Activated CD8-positive, alpha-beta memory T cell treated with anti-CD3 and anti-CD28 coated beads, Interleukin-2, amount 50 U/mL, for 4 hours (primary cell): Measurements from ENCODE around the gene IRF2.

Experiments
- DNase-seq: peaks from one replicate; pipeline ENCODE4 v3.0.0-alpha.2; 2020

Gene IRF2

GRCh38 chr4:184450045-184450444, 24.3 kb downstream of the IRF2 start:
- DNase-seq = no peak

GRCh38 chr4:184448821-184449220, 25.5 kb downstream of the IRF2 start:
- DNase-seq = no peak

GRCh38 chr4:184448141-184448540, 26.2 kb downstream of the IRF2 start:
- no peak for DNase-seq

- no peak for DNase-seq
Measured at GRCh38 chr4:184447664-184448063, 26.7 kb downstream of the IRF2 start.

- DNase-seq = no peak
Measured at GRCh38 chr4:184446132-184446658, 28.2 kb downstream of the IRF2 start.

- DNase-seq = peak; percentile 30
Measured at GRCh38 chr4:184444953-184445309, 29.4 kb downstream of the IRF2 start.

GRCh38 chr4:184444215-184444952, 30.0 kb downstream of the IRF2 start:
- no peak for DNase-seq

- DNase-seq = no peak
Measured at GRCh38 chr4:184443318-184443717, 31.0 kb downstream of the IRF2 start.

GRCh38 chr4:184442314-184442635, 32.1 kb downstream of the IRF2 start:
- no peak for DNase-seq

- no peak for DNase-seq
Measured at GRCh38 chr4:184441461-184442313, 32.7 kb downstream of the IRF2 start.

GRCh38 chr4:184440595-184441358, 33.6 kb downstream of the IRF2 start:
- no peak for DNase-seq

- DNase-seq = no peak
Measured at GRCh38 chr4:184439856-184440594, 34.3 kb downstream of the IRF2 start.

- DNase-seq = no peak
Measured at GRCh38 chr4:184439386-184439785, 35.0 kb downstream of the IRF2 start.

GRCh38 chr4:184438375-184438774, 36.0 kb downstream of the IRF2 start:
- no peak for DNase-seq

GRCh38 chr4:184437565-184438265, 36.6 kb downstream of the IRF2 start:
- no peak for DNase-seq

- no peak for DNase-seq
Measured at GRCh38 chr4:184434501-184435066, 39.8 kb downstream of the IRF2 start.

GRCh38 chr4:184434021-184434420, 40.3 kb downstream of the IRF2 start:
- DNase-seq = no peak

- no peak for DNase-seq
Measured at GRCh38 chr4:184433258-184433892, 41.0 kb downstream of the IRF2 start.

GRCh38 chr4:184432127-184432922, 42.0 kb downstream of the IRF2 start:
- no peak for DNase-seq

GRCh38 chr4:184430163-184430562, 44.2 kb downstream of the IRF2 start:
- DNase-seq = no peak
